K562 (cell line): ENCODE results near the gene UBA7. TPM values are rescaled to one million over a fixed set of nuclear protein-coding genes. Genes with fewer than 3 reads are reported as not detected.

Experiments
- BRD4 ChIP-seq: fragments of 200-600 bp; sonication (generic); IDR thresholded peaks from 2 replicates; pipeline ENCODE4 v1.6.1; 2017; ENCODE audit warnings: inconsistent platforms
- DDX20 ChIP-seq: fragments of 450-650 bp; IDR thresholded peaks from 2 replicates; pipeline ENCODE4 v1.6.1; 2016; ENCODE audit warnings: missing genetic modification characterization, low read depth, mild to moderate bottlenecking, missing compliant biosample characterization, moderate library complexity
- GTF2E2 ChIP-seq: fragments of 200-800 bp; sonication (Bioruptor generic); IDR thresholded peaks from 2 replicates; pipeline ENCODE4 v1.6.1; 2016; ENCODE audit warnings: missing genetic modification characterization, missing compliant biosample characterization
- HDAC3 ChIP-seq: fragments of 450-650 bp; IDR thresholded peaks from 2 replicates; pipeline ENCODE4 v1.6.1; 2018; ENCODE audit warnings: borderline replicate concordance, mild to moderate bottlenecking, moderate library complexity; ENCODE audit not compliant: partially characterized antibody
- HDGF ChIP-seq: fragments of 450-650 bp; IDR thresholded peaks from 2 replicates; pipeline ENCODE4 v1.6.1; 2016
- HMG20A ChIP-seq: fragments of 450-650 bp; formaldehyde crosslinking; conservative IDR thresholded peaks from 2 replicates; pipeline ENCODE4 v1.4.0; 2020; ENCODE audit warnings: mild to moderate bottlenecking, mixed read lengths
- ILF3 ChIP-seq: fragments of 450-650 bp; IDR thresholded peaks from 2 replicates; pipeline ENCODE4 v1.6.1; 2018; ENCODE audit warnings: antibody characterized with exemption, mild to moderate bottlenecking, moderate library complexity, borderline replicate concordance
- KLF10 ChIP-seq: fragments of 250-450 bp; sonication (Bioruptor Pico); IDR thresholded peaks from 2 replicates; pipeline ENCODE4 v1.6.1; 2021; ENCODE audit warnings: matching md5 sums
- MEF2A ChIP-seq: IDR thresholded peaks from 2 replicates; pipeline ENCODE4 v1.6.1; 2011; ENCODE audit warnings: low read depth, mild to moderate bottlenecking, low read length, moderate library complexity; ENCODE audit not compliant: control insufficient read depth
- MYBL2 ChIP-seq, 2 experiments: fragments of 450-650 bp in 1 of 2; sonication (generic) in 1 of 2; formaldehyde crosslinking in 1 of 2; IDR thresholded peaks; 2 replicates each; pipeline versions ENCODE4 v1.6.1 to v1.8.1; 2017 to 2022; ENCODE audit warnings: borderline replicate concordance in 1 of 2, inconsistent platforms in 1 of 2, low read depth in 1 of 2, mild to moderate bottlenecking in 1 of 2, missing genetic modification reagents in 1 of 2, moderate library complexity in 1 of 2
- NCOA6 ChIP-seq: fragments of 450-650 bp; IDR thresholded peaks from 2 replicates; pipeline ENCODE4 v1.6.1; 2017; ENCODE audit warnings: mild to moderate bottlenecking
- NKRF ChIP-seq: fragments of 450-650 bp; IDR thresholded peaks from 2 replicates; pipeline ENCODE4 v1.6.1; 2016; ENCODE audit warnings: borderline replicate concordance
- NR1H2 ChIP-seq: sonication (generic); formaldehyde crosslinking; IDR thresholded peaks from 2 replicates; pipeline ENCODE4 v1.4.0; 2020; ENCODE audit warnings: mild to moderate bottlenecking, missing genetic modification reagents
- POLR3G ChIP-seq: IDR thresholded peaks from 2 replicates; pipeline ENCODE4 v1.6.1; 2011; ENCODE audit not compliant: insufficient read length, insufficient replicate concordance; ENCODE audit errors: extremely low read depth
- YY1 ChIP-seq, 3 experiments: IDR thresholded peaks; 2 replicates each; pipeline ENCODE4 v1.6.1; 2011; ENCODE audit warnings: low read length in 2 of 3, mild to moderate bottlenecking in 2 of 3, moderate library complexity in 2 of 3, borderline replicate concordance in 1 of 3, control low read depth in 1 of 3, low read depth in 1 of 3; ENCODE audit not compliant: insufficient read depth in 3 of 3, insufficient replicate concordance in 2 of 3, control insufficient read depth in 1 of 3, insufficient read length in 1 of 3; ENCODE audit errors: extremely low read depth in 1 of 3
- ZBTB33 ChIP-seq: sonication (generic); formaldehyde crosslinking; IDR thresholded peaks from 2 replicates; pipeline ENCODE4 v1.8.1; 2023; ENCODE audit warnings: mild to moderate bottlenecking, missing genetic modification reagents
- ZFP36 ChIP-seq: fragments of 150-350 bp; IDR thresholded peaks from 2 replicates; pipeline ENCODE4 v1.6.1; 2018; ENCODE audit warnings: low read length, low read depth; ENCODE audit not compliant: partially characterized antibody
- ZFX ChIP-seq: sonication (generic); formaldehyde crosslinking; IDR thresholded peaks from 2 replicates; pipeline ENCODE4 v1.8.0; 2022; ENCODE audit warnings: mild to moderate bottlenecking, missing genetic modification reagents, moderate library complexity
- ZNF224 ChIP-seq: sonication (generic); formaldehyde crosslinking; IDR thresholded peaks from 2 replicates; pipeline ENCODE4 v1.8.0; 2022; ENCODE audit warnings: mild to moderate bottlenecking, missing genetic modification reagents
- ZNF444 ChIP-seq: fragments of 250-450 bp; sonication (Bioruptor Pico); IDR thresholded peaks from 2 replicates; pipeline ENCODE4 v1.4.0; 2020; ENCODE audit warnings: mild to moderate bottlenecking, moderate library complexity
- ZNF561 ChIP-seq: fragments of 450-650 bp; formaldehyde crosslinking; conservative IDR thresholded peaks from 2 replicates; pipeline ENCODE4 v1.4.0; 2020; ENCODE audit warnings: mild to moderate bottlenecking, moderate library complexity
- ZNF584 ChIP-seq: fragments of 200-800 bp; sonication (Bioruptor generic); IDR thresholded peaks from 2 replicates; pipeline ENCODE4 v1.6.1; 2016; ENCODE audit warnings: low read depth, mild to moderate bottlenecking, missing genetic modification characterization, missing compliant biosample characterization
- ZNF695 ChIP-seq: fragments of 450-650 bp; formaldehyde crosslinking; IDR thresholded peaks from 2 replicates; pipeline ENCODE4 v1.4.0; 2020; ENCODE audit warnings: mild to moderate bottlenecking, moderate library complexity
- polyA plus RNA-seq, 8 experiments: library from polyadenylated mRNA; depleted of rRNA in 4 of 8; stranded (reverse) in 5 of 8; unstranded in 3 of 8; fragments of >200 nt; fragmentation: Nextera tagmentation in 2 of 8; fragmentation: Illumina TruSeq in 1 of 8; extraction: Ambion mirVana in 2 of 8; extraction: Trizol in 1 of 8; gene quantifications; 2 replicates each; pipeline versions ENCODE4 v1.2.1 to v1.2.3, GENCODE V29; 2011 to 2014; ENCODE audit warnings: inconsistent platforms in 1 of 8, missing spikeins in 1 of 8
- total RNA-seq, 7 experiments: library from RNA; depleted of rRNA in 6 of 7; stranded (reverse); fragments of >200 nt in 6 of 7; fragmentation: Illumina TruSeq in 2 of 7; extraction: Trizol in 2 of 7; gene quantifications; 2 replicates each; pipeline versions ENCODE4 v1.2.1 to v1.2.3, GENCODE V29; 2011 to 2021; ENCODE audit warnings: low replicate concordance in 1 of 7

Gene UBA7
- total and polyA plus RNA-seq, 9 of the 15 experiments (the other 6 are each of a cell fraction or from before 2014, with no cell fraction given): 0.17 to 3.3 (median 2.0) TPM

GRCh38 chr3:49856181-49857005, 42.6 kb upstream of the UBA7 start, which contains the start of gene TRAIP (continued):
- no peak for TF ChIP-seq MYBL2 (IDR thresholded peaks at IDR 0.05; ENCODE audit: low read depth)
- no peak for TF ChIP-seq MYBL2 (CRISPR knock-in tag; IDR thresholded peaks at IDR 0.05; ENCODE audit: borderline replicate concordance)
- no peak for TF ChIP-seq ZNF444 (CRISPR knock-in tag)
- no peak for TF ChIP-seq NCOA6
- peak in 1 of 3 experiments; percentile 31 for TF ChIP-seq YY1 (IDR thresholded peaks at IDR 0.05; ENCODE audit: borderline replicate concordance in 1 of 3, control insufficient read depth in 1 of 3, extremely low read depth in 1 of 3, insufficient read depth in 3 of 3, insufficient read length in 1 of 3, insufficient replicate concordance in 2 of 3, low read depth in 1 of 3, low read length in 2 of 3)
- TF ChIP-seq ZNF561 (CRISPR knock-in tag): no peak
- TF ChIP-seq ZNF695 (CRISPR knock-in tag): no peak
- no peak for TF ChIP-seq BRD4
- no peak; the same call in 1 of the 2 replicates for TF ChIP-seq GTF2E2 (tag)
- no peak for TF ChIP-seq KLF10 (CRISPR knock-in tag)
- peak; percentile 86 for TF ChIP-seq NKRF
- TF ChIP-seq ZFP36: no peak
- no peak for TF ChIP-seq ZNF224 (CRISPR knock-in tag)
- no peak for TF ChIP-seq HMG20A (CRISPR knock-in tag)
- TF ChIP-seq ZNF584 (CRISPR knock-in tag): no peak
- TF ChIP-seq ILF3: no peak
- TF ChIP-seq ZFX: peak; percentile 61
- TF ChIP-seq NR1H2 (CRISPR knock-in tag): no peak
- TF ChIP-seq MEF2A: no peak
- no peak for TF ChIP-seq POLR3G
- TF ChIP-seq HDAC3: no peak
- TF ChIP-seq ZBTB33: no peak
- TF ChIP-seq HDGF: no peak
- no peak for TF ChIP-seq DDX20 (tag)
